IPS-18a (cell line): ENCODE results near the gene AHDC1.

Experiments
- H3K27ac ChIP-seq: one replicate; pipeline ENCODE4 v1.5.1; 2013; ENCODE audit warnings: low read length
- H3K27me3 ChIP-seq: one replicate; pipeline ENCODE4 v1.6.1; 2013; ENCODE audit warnings: mild to moderate bottlenecking, low read length; ENCODE audit not compliant: control insufficient read depth, insufficient read depth
- H3K36me3 ChIP-seq: one replicate; pipeline ENCODE4 v1.6.1; 2013; ENCODE audit warnings: low read depth, low read length; ENCODE audit not compliant: control insufficient read depth
- H3K4me1 ChIP-seq: one replicate; pipeline ENCODE4 v1.6.1; 2013; ENCODE audit warnings: low read depth, low read length; ENCODE audit not compliant: control insufficient read depth
- H3K4me3 ChIP-seq: one replicate; pipeline ENCODE4 v1.5.1; 2013; ENCODE audit warnings: low read length
- H3K9ac ChIP-seq: one replicate; pipeline ENCODE4 v1.6.1; 2013; ENCODE audit warnings: mild to moderate bottlenecking, low read length, moderate library complexity
- H3K9me3 ChIP-seq: one replicate; pipeline ENCODE4 v1.6.1; 2013; ENCODE audit warnings: low read depth, low read length; ENCODE audit not compliant: control insufficient read depth

The AHDC1 gene

DNA sequence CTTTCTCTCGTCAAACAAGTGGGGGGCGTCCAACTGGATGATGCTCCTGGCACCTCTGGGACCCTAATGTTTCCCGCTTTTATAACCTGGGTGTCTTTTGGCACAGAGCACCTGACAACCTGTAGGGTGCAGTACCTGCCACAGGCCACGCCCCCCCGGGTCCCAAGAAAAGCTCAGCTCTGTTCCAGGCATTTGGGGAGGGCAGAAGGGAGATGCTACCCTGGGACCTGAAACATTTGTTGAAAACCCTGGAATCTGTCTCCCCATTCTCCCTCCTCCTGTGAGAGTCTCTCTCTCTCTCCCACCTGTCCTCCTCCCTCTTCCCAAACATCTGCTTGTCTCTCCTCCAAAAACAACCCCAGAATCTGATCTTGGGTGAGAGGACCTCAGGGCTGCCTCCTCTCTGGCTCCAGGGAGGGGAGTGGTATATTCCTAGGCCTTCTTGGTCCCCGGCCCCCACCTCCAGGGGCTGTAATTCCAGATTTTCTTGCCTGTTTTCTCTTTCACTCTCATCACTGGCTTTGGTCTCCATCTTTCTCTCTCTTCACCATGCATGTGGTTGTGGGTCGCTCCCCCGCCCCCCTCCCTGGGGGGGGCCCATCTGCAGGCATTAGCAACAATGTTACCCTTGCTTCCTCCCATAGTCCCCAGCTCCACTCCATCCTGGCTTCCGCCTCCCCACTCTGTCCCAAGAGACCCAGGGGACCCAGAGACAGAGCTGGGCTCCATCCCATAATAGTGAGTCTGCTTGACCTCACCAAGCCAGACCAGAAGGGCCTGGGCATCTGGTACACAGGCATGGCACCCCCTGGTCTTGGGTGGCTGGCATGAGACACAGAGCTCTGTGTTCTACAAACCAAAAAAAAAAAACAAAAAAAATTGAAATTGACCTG, 4.1 kb downstream of the AHDC1 start:
- Histone ChIP-seq H3K4me3 (no peak overlapping the region), H3K27me3 (peaks cover 2% of the 10 kb centered on the region), H3K4me1 (peaks cover 44% of the 10 kb centered on the region), H3K9ac (no peak overlapping the region), H3K9me3 (no peaks in the 10 kb centered on the region), H3K36me3 (no peaks in the 10 kb centered on the region), H3K27ac (no peak overlapping the region)

DNA sequence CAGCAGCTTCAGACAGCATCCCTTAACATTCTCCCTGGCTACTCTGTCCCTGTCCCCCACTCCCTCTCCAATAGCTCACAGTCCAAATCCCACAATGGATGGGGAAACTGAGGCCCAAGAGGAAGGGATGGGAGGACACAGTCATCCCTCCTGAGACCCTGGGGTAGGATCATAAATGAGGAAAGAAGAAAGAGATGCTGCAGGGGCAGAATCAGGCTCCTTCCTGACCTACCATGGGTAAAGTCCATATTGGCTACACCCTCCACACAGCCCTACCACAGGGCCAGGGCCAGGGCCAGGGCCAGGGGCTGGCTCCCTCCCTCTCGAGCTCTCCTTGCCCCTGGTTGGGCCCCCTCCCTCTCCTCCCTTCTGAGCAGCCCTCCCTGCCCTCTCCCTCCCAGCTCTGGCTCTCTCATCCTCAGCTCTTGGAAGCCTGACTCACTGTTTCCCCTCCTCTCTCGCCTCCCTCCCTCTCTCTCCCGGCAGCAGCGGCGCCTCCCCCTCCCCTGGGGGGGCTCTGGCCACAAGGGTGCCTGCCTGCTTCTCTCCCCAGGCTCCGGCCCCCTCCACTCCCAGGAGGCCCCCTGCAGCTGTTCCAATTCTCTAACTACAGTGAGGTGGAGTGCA, 4.9 kb downstream of the AHDC1 start:
- H3K9me3 ChIP-seq, result no peaks in the 10 kb centered on the region
- no peak overlapping the region for H3K9ac ChIP-seq
- no peaks in the 10 kb centered on the region for H3K36me3 ChIP-seq
- H3K4me3 ChIP-seq, result no peak overlapping the region
- H3K27ac ChIP-seq, result no peak overlapping the region
- H3K27me3 ChIP-seq, result no peaks in the 10 kb centered on the region
- H3K4me1 ChIP-seq, result peaks cover 51% of the 10 kb centered on the region

DNA sequence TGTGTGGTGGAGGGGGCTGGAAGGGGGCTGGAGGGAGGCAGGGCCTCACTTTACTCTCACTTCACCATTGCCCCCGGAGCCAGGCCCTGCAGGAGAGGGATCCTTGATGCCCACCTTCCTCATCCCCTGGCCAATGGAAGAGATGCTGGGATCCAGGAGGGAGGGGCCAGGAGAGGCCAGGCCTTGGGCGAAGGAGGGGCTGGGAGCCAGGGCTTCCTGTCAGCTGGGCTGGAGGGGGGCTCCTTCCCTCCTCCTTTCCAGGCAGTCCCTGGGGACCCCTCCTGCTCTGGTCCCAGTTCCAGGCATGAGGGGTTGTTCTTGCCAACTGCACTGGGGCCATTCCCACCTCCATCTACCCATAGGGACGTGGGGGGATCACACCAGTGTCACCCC, 5.7 kb downstream of the AHDC1 start:
- no peaks in the 10 kb centered on the region for H3K36me3 ChIP-seq
- no peak overlapping the region for H3K9ac ChIP-seq
- no peak overlapping the region for H3K27ac ChIP-seq
- no peak overlapping the region for H3K4me3 ChIP-seq
- peaks cover 59% of the 10 kb centered on the region for H3K4me1 ChIP-seq
- no peaks in the 10 kb centered on the region for H3K27me3 ChIP-seq
- no peaks in the 10 kb centered on the region for H3K9me3 ChIP-seq

DNA sequence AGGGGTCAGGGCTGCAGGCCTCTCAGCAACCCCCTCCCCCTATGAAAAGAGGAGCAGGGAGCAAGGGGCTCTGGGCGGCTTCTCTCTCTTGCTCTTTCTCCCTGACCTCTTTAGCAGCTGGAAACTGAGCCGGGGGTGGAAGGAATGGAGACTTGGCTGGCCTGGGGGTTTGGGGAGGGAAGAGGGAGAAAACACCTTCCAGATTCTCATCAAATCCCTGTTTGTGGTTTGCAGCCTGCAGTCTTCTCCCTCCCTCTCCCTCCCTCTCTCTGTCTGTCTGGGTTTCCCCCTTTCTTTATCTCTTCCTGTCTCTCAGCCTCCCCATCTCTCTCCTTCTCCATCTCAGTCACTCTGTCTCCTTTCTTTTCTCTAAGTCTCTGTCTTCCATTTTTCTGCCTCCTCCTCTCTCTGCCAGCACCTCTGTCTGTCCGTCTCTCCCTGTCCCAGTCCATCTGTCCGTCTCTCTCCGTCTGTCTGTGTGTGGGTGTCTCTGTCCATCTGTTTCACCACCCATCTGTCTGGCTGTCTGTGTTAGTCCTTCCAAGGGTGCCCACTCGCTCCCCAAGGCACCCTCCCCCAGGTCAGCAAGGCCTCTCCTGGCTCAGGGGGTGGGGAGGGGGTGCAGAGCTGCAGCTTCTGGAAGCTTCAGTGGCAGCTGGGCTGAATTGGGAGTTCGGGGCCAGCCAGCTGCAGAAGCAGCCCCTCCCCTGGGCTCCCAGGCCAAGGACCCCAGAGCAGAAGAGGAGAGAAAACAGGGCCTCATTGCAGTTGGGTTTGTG, 6.2 kb downstream of the AHDC1 start:
- Histone ChIP-seq H3K27me3 (no peaks in the 10 kb centered on the region), H3K4me3 (no peak overlapping the region), H3K27ac (no peak overlapping the region), H3K9ac (no peak overlapping the region), H3K4me1 (peaks cover 63% of the 10 kb centered on the region), H3K36me3 (no peaks in the 10 kb centered on the region), H3K9me3 (no peaks in the 10 kb centered on the region)

DNA sequence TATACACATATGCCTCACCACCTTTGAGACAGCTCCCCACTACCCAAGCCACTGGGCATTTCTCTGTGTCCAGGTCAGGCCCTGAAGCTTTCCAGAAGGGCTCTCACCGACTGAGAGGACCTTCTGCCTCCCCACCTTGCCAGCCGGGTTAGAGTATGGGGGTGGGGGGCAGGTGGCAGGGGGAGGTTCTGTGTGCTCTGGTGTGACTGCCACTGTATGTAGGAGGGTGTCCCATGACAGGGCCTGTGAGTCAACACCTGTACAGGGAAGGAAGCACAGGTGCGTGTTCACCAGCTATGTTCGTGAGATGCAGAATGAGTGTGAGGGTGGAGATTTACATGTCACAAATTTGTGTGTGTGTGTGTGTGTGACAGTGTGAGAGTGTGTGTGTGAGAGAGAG, 7.0 kb downstream of the AHDC1 start:
- Histone ChIP-seq H3K27ac (no peak overlapping the region), H3K27me3 (no peaks in the 10 kb centered on the region), H3K36me3 (no peaks in the 10 kb centered on the region), H3K9me3 (no peaks in the 10 kb centered on the region), H3K4me3 (no peak overlapping the region), H3K9ac (no peak overlapping the region), H3K4me1 (peaks cover 65% of the 10 kb centered on the region)

DNA sequence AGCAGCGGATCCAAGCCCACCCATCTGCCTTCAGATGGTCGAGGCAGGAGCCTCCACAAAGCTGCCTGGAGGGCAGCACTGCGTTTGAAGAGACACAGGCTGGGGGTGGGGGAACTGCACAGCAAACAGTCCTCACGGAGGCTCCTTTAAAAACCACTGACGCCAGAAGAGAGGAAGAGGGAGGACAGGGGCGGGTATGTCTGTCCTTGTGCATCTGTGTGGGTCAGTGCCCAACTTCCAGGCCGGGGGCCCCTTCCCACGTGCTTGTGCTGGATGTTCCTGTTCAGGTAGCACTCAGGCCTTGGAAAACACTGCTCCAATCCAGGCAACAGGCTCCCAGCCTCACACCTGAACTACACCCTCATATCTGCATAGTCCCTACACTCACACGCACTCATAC, 7.7 kb downstream of the AHDC1 start:
- H3K4me3 ChIP-seq, result no peak overlapping the region
- H3K27me3 ChIP-seq, result no peaks in the 10 kb centered on the region
- H3K27ac ChIP-seq, result no peak overlapping the region
- peaks cover 59% of the 10 kb centered on the region for H3K4me1 ChIP-seq
- H3K9me3 ChIP-seq, result no peaks in the 10 kb centered on the region
- no peaks in the 10 kb centered on the region for H3K36me3 ChIP-seq
- no peak overlapping the region for H3K9ac ChIP-seq

DNA sequence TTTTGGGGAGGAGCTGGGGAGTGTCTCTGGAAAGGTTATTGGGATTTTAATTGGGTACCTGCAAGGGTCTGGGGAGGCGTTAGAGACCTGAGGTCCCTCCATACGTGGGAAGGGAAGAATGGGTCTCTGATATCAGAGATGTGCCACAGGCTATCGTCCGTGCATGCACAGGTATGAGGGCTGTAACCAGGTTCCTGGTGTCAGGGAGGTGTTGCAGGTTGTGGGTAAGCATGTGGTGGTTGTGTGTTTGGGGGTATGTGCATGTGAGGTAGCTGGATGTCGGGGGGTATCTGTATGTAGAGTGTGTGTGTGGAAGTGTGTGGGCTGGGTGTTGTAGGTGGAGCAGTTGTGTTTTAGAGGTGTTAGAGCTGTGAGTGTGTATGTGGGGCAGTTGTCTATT, 8.3 kb downstream of the AHDC1 start:
- H3K27ac ChIP-seq, result no peak overlapping the region
- H3K36me3 ChIP-seq, result no peaks in the 10 kb centered on the region
- no peaks in the 10 kb centered on the region for H3K9me3 ChIP-seq
- H3K4me3 ChIP-seq, result no peak overlapping the region
- peaks cover 53% of the 10 kb centered on the region for H3K4me1 ChIP-seq
- no peak overlapping the region for H3K9ac ChIP-seq
- H3K27me3 ChIP-seq, result no peaks in the 10 kb centered on the region

DNA sequence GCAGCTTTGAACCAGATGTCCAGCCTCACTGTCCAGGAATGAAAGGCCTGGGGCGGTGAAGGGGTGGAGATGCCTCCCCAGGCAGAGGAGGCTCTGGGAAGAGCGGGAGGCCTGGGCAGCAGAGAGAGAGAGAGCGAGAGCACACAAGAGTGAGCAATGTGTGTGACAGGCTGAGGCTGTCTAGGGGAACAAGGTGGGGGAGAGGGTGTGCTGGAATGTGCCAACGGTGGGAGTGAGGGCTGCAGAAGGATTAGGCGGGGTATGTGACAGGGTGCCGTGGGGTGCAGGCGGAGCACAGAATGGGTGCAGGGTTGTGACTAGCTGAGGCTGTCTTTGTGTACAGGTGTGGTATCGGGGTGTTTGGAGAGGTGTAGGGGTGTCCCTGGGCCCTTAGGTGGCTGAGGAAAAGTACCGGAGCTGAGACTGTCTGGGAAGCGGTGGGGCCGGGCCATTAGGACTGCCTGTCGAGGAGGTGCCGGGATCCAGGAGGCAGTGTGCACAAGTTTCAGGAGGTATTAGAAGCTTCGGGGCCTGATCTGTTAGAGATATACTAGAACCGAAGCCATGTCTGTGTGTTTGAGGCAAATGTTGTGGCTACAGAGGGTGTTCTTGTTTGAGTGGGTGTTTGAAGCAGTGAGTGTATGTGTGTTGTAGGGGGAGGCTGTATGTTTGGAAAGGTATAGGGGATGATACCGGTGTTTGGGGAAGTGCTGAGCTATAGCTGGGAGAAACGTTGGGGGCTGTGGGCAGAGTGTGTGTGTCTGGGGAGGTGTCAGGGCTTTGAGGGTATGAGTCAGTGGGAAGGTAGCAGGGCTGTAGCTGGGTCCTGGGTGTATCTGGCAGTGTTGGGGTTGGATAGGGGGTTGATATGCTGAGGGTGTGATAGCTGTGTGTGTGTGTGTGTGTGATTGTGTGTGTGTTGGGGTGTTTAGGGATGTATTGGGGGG, 9.1 kb downstream of the AHDC1 start:
- Histone ChIP-seq H3K27ac (no peak overlapping the region), H3K4me3 (no peak overlapping the region), H3K9ac (no peak overlapping the region), H3K27me3 (no peaks in the 10 kb centered on the region), H3K4me1 (peaks cover 48% of the 10 kb centered on the region), H3K9me3 (no peaks in the 10 kb centered on the region), H3K36me3 (no peaks in the 10 kb centered on the region)

DNA sequence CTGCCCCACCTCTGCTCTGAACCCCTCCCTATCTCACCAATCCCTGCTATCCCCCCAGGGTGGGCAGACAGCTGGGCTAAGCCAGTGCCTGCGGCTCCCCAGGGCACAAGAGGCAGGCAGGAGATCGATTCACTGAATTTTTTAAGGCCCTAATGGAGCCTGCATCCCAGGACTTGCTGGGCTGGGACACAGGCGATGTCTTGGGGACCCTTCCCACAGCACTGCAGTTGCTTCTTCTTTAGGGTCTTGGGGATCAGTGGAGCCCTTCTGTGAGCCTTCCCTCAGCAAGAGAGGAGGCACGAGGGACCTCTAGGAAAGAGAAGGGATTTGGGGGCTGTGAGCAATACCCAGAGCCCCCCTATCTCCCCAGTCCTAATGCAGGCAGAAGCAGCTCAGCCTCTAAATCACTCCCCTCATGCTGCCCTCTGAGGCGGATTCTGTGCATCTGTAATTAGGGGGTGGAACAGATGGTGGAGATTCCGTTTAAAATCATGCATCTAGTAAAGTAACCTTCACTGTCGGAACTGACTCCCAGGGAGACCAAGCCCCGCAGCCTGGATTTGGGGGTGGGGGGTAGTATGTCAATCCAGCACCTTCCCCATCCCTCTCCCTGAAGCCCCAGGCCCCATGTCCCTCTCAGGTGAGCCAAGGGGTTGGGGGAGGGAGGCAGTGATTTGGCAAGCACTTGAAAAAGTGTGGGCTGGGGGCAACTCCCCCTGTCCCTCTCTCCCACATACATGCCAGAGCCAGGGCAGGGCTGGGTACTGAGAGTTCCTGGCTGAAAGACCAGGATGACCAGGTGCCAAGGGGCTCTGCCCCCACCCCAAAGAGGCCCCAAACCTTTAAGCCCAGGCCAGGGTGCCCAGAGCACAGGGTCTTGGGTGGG, 10.0 kb downstream of the AHDC1 start:
- H3K27me3 ChIP-seq, result no peaks in the 10 kb centered on the region
- no peaks in the 10 kb centered on the region for H3K9me3 ChIP-seq
- H3K9ac ChIP-seq, result no peak overlapping the region
- peaks cover 6% of the 10 kb centered on the region for H3K36me3 ChIP-seq
- no peak overlapping the region for H3K4me3 ChIP-seq
- H3K27ac ChIP-seq, result no peak overlapping the region
- peaks cover 39% of the 10 kb centered on the region for H3K4me1 ChIP-seq

DNA sequence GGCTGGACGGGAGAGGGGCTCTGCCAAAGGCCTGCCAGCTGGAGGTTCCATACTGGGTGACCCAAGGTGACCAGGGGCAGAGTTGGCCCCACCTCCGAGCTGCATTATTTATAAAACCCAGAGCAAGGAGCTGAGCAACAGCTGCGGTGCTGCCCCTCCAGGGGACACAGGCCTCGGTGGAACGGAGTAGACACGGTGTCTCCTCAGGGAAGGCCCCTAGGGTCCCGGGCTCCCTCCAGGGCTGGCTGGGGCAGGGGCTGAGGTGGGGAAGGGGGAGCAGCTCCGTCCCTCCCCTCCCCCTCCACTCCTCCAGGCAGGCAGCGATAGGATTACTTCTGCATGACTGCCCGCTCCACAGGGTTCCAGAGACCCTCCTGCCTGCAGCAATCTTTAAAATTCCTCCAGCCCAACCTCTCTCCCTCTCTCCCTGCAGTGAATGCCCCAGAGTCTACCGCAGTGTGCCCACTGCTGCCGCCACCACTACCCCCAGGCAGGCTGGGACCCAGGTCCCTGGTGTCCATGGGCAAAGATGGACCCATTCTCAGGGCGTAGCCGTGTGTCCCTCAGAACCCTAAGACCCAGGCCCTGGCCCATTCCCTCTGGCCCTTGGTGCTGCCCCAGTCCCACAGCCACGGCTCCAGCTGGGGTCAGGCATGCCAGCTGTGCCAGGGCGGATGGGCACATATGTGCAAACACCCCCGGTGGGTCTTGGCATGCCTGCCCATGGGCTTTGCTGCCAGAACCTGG, 10.8 kb downstream of the AHDC1 start:
- Histone ChIP-seq H3K9ac (no peak overlapping the region), H3K27ac (no peak overlapping the region), H3K27me3 (no peaks in the 10 kb centered on the region), H3K4me3 (peak overlapping the region; percentile 27), H3K36me3 (peaks cover 6% of the 10 kb centered on the region), H3K4me1 (peaks cover 32% of the 10 kb centered on the region), H3K9me3 (no peaks in the 10 kb centered on the region)
